DMS 273 (cell line): Measurements from ENCODE around the gene STRN4.
"Not testable (repeated sequence)": the region's sequence is repeated elsewhere in the genome, so short reads cannot be mapped to it uniquely, and the experiment has no call there.

Experiments used
- DNase-seq: peaks from one replicate; lab custom pipeline; 2025; ENCODE audit not compliant: unreplicated experiment; lab: John Stamatoyannopoulos, UW

Gene STRN4

DNA sequence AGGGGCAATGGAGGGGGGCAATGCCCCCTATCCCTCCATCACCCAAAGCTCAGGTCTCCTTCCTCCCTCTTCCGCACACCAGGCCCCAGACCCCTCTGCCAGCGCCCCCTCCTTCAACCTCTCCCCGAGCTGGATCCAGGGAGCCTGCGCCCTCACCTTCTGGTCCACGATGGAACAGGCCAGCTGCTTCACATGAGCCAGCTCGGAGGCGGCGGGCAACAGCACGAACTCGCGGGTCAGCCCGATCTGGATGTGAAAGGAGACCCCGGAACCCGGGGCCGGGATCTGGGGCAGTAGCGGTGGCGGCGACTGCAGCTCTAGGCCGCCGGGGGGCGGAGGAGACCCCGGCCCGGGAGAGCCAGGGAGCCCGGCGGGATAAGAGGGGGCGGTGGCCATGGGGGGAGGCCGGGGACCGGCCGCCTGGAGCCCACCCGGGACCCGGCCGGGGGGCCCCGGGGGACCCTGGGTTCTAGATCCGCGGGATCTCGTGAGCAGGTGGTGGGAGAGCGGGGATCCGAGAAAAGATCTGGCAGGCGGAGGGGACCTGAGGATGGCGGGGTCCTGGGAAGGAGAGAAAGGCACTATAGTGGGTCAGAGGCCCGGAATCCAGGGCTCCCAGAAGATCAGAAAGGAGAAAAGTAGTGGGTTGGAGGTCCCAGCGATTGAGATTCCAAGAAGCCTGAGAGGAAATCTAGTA, 30.1 kb downstream of the STRN4 start:
- DNase-seq: peak; percentile 65

DNA sequence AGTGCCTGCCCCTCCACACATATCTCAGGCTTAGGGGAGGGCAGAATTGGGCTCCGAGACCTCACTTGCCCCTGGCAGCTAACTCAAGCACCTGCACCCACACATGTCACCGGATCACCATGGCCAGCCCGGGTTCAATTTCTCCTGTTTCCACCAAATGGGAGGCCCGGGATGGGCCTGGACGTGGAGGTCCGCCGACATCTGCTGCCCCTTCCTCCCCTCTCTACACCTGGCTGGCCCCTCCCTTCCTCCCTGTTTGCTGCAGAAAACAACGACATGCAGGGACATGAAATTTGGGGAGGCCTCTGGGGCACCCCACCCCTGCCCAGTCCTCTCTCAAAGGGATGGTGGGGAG, 30.7 kb downstream of the STRN4 start:
- no peak for DNase-seq

DNA sequence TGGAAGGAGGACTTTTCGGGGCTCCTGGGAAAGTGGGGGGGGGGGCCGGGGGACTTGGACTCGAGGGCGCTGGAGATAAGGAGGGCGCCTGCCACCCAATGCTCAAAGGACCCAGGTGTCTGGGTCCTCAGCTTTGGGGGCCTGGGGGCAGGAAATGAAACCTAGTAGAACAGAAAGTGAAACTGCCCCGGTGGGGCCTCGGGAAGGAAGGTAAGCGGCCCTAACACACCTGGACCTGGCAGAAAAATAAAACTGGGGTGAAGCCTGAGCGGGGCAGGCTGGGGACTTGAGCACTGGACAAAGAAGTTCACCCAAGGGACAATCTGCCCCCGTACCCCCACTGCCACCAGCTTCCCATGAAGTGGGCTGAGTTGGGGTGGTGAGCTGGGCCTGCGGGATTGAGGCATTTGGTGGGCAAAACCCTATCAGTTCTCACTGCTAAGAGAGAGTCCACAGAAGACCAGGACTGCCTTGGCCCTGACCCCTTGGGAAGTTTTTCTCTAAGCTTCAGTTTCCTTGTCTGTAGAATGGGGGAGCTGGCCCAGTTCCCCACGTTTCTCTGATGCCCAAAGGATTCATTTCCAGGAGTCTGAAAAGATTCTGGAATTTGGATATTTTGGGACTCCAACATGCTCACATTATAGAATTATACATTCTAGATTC, 31.7 kb downstream of the STRN4 start:
- DNase-seq: peak; percentile 69

DNA sequence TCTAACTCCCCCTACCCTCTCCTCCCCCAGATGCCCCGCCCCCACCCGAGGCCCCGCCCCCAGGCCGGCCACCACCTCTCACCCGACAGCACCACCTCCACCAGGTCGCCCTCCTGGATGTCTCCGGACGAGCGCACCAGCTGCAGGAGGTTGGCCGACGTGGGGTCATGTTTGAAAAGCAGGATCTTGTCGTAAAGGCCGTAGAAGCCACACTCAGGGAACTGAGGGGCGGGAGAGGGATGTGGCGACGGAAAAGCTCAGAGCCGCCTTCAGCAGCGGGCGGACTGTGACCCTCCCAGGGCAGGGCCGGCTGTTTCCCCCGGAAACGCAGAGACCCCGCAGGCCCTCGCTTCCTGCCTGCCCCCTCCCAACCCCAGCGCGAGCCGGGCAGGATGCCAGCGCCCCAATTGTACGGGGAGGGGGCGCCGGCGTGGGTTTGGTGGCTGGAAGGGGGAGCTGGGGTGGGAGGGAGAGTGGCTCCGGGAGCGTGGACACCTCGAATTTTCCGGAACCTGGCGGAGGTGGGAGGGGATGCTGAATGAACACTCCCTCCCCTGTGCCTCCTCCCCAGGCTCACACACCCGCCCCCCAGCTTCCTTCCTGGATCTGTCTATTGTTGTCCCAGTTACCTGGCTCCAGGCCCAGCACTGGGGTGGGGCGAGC, 32.3 kb downstream of the STRN4 start:
- DNase-seq: peak; percentile 72

DNA sequence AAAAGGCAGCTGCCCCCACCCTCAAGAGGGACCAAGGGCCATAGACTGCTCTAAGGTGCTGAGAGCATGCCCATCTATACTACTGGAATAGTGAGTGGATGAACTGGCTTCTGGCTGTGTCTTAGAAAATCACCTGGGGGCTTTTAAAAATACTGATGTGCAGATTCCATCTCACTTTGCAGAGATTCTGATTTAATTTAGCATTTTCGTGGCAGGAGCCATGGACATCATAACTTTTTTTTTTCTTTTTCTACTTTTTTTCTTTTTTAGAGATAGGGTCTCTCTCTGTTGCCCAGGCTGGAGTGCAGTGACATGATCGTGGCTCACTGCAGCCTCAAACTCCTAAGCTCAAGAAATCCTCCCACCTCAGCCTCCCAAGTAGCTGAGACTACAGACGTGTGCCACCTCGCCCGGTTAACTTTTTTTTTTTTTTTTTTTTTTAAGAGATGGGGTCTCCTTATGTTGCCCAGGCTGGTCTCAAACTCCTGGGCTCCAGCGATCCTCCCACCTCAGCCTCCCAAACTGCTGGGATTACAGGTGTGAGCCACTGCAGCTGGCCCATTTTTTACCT, 33.4 kb downstream of the STRN4 start:
- not testable (repeated sequence) for DNase-seq

DNA sequence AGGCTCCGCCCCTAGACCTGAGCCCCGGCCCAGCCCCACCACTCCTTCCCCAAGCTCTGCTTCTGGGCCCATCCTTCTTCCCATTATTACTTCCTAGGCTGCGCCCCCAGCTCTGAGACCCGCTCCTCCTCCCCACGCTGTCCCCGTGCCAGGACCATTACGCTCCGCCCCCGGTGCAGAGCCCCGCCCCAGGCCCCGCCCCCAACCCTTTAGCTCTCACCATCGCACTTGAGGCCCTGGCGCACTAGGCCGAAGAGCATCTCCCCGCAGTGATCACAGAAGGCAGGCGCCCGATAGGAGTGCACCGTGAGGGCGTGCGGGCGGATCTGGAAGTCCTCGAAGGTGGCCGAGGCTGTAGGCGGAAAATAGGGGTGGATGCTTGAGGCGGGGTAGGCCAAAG, 35.6 kb downstream of the STRN4 start:
- DNase-seq: no peak

DNA sequence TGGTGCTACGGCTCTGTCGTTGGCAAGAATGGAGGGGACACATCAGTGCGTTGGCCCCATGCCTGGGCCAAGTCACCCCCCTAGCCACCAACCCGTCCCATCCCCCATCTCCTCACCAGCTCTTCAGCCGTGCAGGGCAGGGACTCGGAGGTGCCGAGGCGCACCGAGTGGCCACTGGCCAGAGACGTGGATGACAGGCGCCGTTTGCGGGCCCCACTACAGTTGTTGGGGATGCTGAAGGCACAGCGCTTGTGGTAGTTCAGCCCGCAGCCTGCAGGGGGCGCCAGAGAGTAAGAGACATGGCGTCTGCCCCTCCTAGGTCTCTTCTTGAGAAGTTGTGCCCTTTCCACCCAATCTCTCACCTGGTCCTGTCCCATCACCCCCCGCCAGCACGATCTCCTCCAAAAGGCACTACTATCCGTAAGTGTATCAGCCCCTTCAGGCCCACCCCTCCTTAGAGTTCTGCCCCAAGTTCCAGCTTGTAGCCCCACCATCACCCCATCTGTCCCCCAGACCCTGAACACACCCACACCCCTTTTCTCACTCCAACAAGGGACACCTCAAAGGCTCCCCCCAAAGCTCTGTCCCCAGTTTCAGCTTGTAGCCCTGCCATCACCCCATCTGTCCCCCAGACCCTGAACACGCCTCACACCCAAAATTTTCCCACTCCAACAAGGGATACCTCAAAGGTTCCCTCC, 41.7 kb downstream of the STRN4 start:
- DNase-seq: peak; percentile 64

DNA sequence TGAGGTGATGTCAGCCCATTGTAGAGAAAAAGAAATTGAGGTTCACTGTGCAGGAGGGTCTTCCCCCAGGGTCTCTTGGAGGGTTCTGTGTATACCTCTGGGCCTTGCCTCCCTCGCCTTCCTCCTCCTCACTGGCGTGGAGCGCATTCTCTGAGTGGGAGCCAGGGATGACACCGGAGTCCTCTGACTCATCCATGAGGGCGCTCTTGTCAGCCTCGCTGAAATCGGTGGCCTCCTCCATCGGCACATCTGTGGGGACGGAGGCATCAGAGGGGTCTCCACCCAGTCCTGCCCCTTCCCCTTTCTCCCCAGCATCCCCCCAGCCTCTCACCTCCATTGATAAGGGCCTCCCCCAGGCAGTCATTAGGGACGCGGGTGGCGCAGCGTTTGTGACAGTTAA, 45.5 kb downstream of the STRN4 start:
- no peak for DNase-seq

DNA sequence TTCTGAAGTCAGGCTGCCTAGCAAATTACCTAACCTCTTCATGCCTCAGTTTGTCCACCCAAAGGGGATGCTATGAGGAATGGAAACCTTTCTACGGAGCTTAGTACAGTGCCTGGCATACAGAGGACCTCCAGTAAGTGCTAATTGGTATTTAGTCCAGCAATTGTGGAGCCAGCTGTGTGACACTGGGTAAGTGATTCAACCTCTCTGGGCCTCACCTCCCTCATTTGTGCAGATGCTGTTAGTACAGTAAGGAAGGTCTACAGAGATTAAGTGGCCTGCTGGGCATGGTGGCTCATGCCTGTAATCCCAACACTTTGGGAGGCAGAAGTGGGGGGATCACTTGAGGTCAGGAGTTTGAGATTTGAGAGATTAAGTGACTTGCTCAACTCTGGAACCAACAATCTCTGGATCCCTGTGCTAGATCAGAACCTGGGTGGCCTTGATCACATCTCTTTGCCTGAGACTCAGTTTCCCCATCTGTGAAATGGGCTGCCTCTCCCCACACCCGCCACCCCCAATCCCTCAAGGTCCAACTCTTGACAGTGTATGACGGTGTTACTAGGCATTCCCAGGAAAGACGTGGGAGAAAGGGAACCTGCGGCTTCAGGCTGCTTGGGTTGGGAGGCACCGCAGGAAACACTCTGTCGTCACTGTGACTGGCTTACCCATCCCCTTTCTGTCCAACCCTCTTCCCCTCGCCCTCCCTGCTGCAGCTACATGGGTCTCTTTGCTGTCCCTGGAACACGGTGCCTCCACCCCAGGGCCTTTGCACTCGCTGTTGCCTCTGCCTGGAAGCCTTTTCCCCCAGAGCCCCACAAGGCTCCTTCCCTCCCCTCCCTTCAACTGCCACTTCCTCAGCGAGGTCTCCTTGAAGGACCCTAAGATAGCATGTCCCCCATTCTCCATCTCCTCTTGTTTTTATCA, 47.6 kb downstream of the STRN4 start:
- DNase-seq: no peak

DNA sequence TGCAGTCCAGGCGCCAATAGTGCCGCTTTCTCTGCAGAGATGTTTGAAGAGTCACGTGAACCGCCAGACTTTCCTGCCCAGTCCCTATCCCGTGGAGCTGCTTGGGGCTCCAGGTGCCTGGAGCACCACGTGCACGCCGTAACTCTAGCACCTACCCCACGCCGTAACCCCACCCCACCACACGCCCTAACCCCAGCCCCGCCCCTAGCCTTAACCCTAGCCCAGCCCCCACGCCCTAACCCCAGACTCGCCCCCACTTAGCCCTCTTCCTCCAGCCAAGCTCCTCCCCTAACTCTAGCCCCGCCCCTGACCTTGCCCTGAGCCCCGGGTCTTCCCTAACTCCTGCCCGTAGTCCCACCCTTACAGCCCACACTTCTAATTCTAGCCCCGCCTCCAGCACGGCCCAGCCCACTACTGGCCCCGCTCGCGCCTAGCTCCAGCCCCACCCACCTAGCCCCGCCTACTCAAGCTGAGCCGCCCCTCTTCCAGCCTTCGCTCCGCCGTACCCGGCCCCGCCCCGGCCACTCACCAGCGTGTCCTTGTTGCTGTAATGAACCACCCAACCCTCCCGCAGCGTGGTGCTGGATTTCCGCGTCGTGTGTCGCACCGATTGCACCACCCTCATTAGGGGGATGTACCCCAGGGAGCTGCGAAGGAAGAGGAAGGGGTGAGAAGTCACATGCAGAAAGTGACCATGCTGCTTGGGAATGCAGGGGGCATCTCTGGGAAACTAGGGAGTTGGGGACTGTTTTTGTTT, 48.9 kb downstream of the STRN4 start:
- DNase-seq: no peak

DNA sequence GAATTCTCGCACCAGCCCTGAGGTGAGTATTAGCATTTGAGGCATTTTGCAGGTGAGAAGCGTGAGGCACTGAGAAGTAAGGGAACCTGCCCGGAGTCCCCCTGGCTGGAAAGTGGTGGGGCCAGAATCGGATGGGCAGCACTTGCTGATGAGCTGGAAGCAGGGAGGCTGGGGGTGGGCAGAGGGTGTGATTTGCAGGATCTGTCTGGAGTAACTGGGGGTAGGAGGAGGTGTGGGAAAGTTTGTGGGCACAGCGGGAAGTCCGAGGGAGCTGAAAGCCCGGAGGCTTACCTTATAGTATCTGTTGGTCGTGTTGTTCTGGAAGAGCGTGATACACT, 49.4 kb downstream of the STRN4 start:
- no peak for DNase-seq

DNA sequence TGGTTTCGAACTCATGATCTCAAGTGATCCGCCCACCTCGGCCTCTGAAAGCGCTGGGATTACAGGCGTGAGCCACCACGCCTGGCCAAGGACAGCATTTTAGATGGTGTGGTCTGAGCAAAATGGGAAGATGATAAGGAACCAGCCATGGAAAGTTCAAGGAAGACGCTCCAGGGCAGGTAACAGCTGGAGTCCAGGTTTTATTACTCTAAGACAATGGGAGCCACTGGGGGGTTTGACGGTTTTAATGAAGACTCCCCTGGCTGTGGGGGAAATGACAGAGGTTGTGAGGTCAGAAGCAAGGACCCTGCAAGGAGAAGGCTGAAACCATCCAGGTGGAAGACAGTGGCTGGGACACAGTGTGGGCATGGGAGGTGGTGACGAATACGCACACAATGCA, 50.2 kb downstream of the STRN4 start:
- no peak for DNase-seq

DNA sequence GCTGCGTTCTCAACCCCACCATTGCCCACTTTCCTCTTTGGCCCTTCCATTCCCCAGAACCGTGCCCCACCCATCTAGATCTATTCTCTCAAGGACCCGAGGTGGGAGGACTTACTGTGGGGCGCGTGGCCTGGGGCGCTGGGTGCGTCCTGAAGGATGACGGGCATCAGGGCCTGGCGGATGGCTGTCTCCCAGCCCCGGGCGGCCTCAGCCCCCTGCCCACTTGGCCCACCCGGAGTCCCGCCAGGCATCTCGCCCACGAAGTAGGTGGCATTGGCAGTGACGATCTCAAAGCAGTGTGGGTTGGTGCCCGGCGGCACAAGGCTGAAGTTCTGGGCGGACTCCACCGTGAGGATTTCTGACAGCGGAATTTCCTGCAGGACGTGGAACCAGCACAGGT, 52.5 kb downstream of the STRN4 start:
- DNase-seq: no peak

DNA sequence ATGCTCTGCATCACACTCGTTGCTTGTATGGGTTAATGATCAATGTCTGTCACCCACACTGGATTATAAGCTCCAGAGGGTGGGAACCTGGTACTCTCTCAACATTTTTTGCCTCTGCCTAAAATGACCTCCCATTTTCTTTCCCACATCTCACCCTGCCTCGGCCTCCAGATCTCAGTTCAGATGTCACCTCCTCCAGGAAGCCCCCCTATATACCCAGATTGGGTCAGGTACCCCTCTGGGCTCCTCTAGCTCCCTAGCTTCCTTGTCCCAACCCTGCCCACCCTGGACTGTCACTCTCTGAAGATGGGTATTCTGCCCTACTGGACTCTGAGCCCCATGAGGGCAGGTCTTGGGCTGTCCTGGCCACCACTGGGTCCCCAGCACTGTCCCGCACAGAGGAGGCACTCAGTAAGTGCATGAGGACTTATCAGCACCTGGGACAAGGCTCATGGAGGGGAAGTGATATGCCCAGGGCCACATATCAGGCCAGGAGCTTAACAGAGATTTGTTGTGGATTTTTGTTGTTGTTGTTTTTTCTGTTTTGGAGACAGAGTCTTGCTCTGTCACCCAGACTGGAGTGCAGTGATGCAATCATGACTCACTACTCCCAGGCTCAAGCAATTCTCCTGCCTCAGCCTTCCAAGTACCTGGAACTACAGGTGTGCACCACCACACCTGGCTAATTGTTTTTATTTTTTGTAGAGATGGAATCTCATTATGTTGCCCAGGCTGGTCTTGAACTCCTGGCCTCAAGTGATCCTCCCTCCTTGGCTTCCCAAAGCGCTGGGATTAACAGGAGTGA, 53.1 kb downstream of the STRN4 start:
- DNase-seq: no peak

DNA sequence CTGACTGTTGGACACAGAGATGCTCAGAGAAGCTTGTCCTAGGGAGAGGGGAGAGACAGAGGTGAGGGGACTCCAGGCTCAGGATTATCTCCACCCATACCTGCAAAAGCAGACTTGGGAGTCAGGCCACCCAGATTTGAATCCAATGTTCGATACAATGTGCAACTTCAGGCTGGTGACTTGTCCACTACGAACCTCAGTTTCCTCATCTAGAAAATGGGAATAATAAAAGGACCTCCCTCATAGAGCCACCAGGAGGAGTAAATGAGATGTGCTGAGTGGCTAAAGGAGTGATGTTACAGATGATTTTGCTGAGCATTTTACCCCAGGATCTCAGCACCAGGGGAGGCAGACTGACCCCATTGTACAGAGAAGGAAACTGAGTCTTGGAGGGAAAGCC, 54.3 kb downstream of the STRN4 start:
- no peak for DNase-seq

DNA sequence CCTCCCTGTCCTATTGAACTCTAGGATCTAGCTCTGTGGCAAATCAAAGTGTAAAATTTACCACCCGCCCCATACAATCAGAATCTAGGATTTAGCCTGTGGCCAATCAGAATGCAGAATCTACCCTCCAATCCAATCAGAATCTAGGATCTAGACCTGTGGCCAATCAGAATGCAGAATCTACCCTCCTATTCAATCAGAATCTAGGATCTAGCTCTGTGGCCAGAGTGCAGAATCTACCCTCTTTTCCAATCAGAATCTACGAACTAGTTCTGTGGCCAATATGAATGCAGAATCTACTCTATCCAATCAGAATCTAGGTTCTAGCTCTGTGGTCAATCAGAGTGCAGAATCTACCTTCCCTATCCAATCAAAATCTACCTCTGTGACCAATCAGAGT, 55.1 kb downstream of the STRN4 start:
- DNase-seq: no peak

DNA sequence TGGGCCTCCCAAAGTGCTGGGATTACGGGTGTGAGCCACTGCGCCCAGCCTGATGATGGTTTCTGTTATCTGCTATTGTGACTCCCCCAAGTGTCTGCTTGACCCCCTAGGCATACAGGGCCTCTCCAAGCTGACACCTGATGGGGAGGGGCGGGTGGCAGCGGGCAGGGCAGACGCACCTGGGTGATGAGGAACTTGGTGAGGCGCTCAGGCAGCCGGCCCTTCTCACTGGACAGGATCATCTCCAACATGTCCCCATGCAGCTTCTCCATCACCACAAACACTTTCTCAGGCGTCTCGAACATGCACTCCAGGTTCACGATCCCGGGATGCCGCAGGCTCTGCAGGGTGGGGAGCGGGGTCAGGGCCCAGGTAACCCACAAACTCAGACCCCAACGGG, 56.9 kb downstream of the STRN4 start:
- DNase-seq: no peak

DNA sequence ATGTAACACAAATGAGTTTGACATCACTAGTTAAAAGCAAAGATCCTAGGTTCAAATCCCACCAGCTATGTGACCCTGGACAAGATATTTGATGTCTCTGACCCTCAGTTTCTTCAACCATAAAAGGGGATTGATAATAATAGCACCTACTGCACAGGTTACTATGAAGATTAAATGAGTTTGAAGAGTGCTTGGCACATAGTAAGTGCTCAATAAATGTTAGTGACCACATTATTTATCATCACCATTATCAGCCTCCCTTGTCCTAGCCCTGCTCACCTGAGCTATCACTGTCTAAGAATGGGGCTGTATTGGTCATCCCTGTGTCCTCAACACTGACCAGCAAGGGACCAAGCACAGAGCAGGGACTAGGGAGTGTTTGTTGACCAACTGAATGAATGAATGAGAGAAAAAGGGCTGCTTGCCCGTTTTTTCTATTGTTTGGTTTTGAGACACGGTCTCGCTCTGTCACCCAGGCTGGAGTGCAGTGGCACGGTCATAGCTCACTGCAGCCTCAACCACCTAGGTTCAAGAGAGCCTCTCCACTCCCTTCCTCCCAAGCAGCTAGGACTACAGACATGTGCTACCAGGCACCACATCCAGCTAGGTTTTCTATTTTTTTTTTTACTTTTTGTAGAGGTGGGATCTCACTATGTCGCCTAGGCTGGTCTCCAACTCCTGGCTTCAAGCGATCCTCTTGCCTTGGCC, 58.7 kb downstream of the STRN4 start:
- no peak for DNase-seq
